H1 (cell line): ENCODE results near the gene DNTTIP2. TPM values are rescaled to one million over a fixed set of nuclear protein-coding genes. Genes with fewer than 3 reads are reported as not detected.

Experiments
- CTCF ChIA-PET: fragments of 300-600 bp; sonication (Branson Sonifier 250); formaldehyde crosslinking; loops from one replicate; lab custom pipeline; 2021; ENCODE audit not compliant: partially characterized antibody; lab: Charles Lee
- POLR2A ChIA-PET: fragments of 300-600 bp; sonication (Branson Sonifier 250); formaldehyde crosslinking; loops from one replicate; lab custom pipeline; 2021; ENCODE audit warnings: inconsistent platforms; ENCODE audit not compliant: partially characterized antibody; lab: Charles Lee
- DNase-seq, 2 experiments: peaks; one replicate each; pipeline versions ENCODE4 v3.0.0 to v3.0.0-alpha.2; 2010 to 2022; ENCODE audit warnings: low spot score in 2 of 2, low read depth in 1 of 2, mixed read lengths in 1 of 2
- FAIRE-seq: peaks from 2 replicates; lab custom pipeline; 2011; peaks lifted over from hg19 to GRCh38; lab: Jason Lieb, UNC
- H2AFZ ChIP-seq: 2 replicates; pipeline ENCODE4 v1.8.1; 2012; ENCODE audit warnings: low read length, inconsistent platforms
- H2AK5ac ChIP-seq: 2 replicates; pipeline ENCODE4 v1.6.1; 2013; ENCODE audit warnings: low read depth, low read length
- H2BK120ac ChIP-seq: replicated peaks from 2 replicates; pipeline ENCODE3; 2013; ENCODE audit warnings: low read depth, low read length, inconsistent platforms
- H2BK12ac ChIP-seq: 2 replicates; pipeline ENCODE4 v1.6.1; 2013; ENCODE audit warnings: low read depth, low read length
- H2BK15ac ChIP-seq: 2 replicates; pipeline ENCODE4 v1.6.1; 2013; ENCODE audit warnings: low read length
- H2BK20ac ChIP-seq: 2 replicates; pipeline ENCODE4 v1.6.1; 2013; ENCODE audit warnings: low read length
- H2BK5ac ChIP-seq: 2 replicates; pipeline ENCODE4 v1.6.1; 2013; ENCODE audit warnings: low read depth, low read length
- H3K14ac ChIP-seq: 2 replicates; pipeline ENCODE4 v1.6.1; 2013; ENCODE audit warnings: inconsistent platforms; ENCODE audit not compliant: insufficient read length
- H3K18ac ChIP-seq: 2 replicates; pipeline ENCODE4 v1.6.1; 2013; ENCODE audit warnings: low read length; ENCODE audit errors: extremely low read depth
- H3K23ac ChIP-seq: 2 replicates; pipeline ENCODE4 v1.6.1; 2013; ENCODE audit warnings: inconsistent platforms; ENCODE audit not compliant: insufficient read length
- H3K23me2 ChIP-seq: 2 replicates; pipeline ENCODE4 v1.6.1; 2013; ENCODE audit warnings: low read depth, low read length
- H3K27ac ChIP-seq: 2 replicates; pipeline ENCODE4 v1.6.1; 2011; ENCODE audit warnings: low read depth, low read length, inconsistent platforms
- H3K27me3 ChIP-seq, 4 experiments: replicated peaks in 1 of 4; 1 replicate in 1 of 4; 2 replicates in 3 of 4; pipeline versions ENCODE4 v1.6.1 to v1.8.1; 2011 to 2013; ENCODE audit warnings: low read length in 3 of 4, mild to moderate bottlenecking in 3 of 4, inconsistent platforms in 2 of 4, mixed read lengths in 2 of 4, moderate library complexity in 1 of 4; ENCODE audit not compliant: control insufficient read depth in 3 of 4, insufficient read depth in 3 of 4; ENCODE audit errors: extremely low read depth in 1 of 4
- H3K36me3 ChIP-seq, 4 experiments: 2 replicates each; pipeline versions ENCODE4 v1.6.1 to v1.8.1; 2011 to 2013; ENCODE audit warnings: mild to moderate bottlenecking in 4 of 4, low read length in 3 of 4, moderate library complexity in 2 of 4, control low read depth in 1 of 4, inconsistent platforms in 1 of 4; ENCODE audit not compliant: insufficient read depth in 4 of 4, control insufficient read depth in 2 of 4
- H3K4ac ChIP-seq: replicated peaks from 2 replicates; pipeline ENCODE3; 2013; ENCODE audit warnings: low read length, low read depth, mixed read lengths, inconsistent platforms; ENCODE audit not compliant: insufficient read length
- H3K4me1 ChIP-seq, 4 experiments: replicated peaks in 1 of 4; 1 replicate in 1 of 4; 2 replicates in 3 of 4; pipeline versions ENCODE4 v1.6.1 to v1.8.1; 2011 to 2013; ENCODE audit warnings: low read length in 3 of 4, inconsistent platforms in 2 of 4, mixed read lengths in 1 of 4; ENCODE audit not compliant: insufficient read depth in 4 of 4, control insufficient read depth in 3 of 4
- H3K4me2 ChIP-seq, 2 experiments: 2 replicates each; pipeline versions ENCODE4 v1.6.1 to v1.8.1; 2011 to 2013; ENCODE audit warnings: low read depth in 2 of 2, low read length in 2 of 2, control low read depth in 1 of 2, inconsistent platforms in 1 of 2, mild to moderate bottlenecking in 1 of 2; ENCODE audit not compliant: insufficient read depth in 1 of 2
- H3K4me3 ChIP-seq, 4 experiments: fragments of 200-600, 300-600 bp in 1 of 4; sonication (generic), shearing (Covaris generic), sonication (Bioruptor Twin) in 1 of 4; 2 replicates each; pipeline versions ENCODE4 v1.5.1 to v1.8.1; 2011 to 2016; ENCODE audit warnings: low read length in 4 of 4, low read depth in 3 of 4, control low read depth in 2 of 4, inconsistent platforms in 2 of 4, mild to moderate bottlenecking in 2 of 4, mixed read lengths in 1 of 4, moderate library complexity in 1 of 4; ENCODE audit not compliant: insufficient read depth in 2 of 4; ENCODE audit errors: extremely low read depth in 1 of 4
- H3K56ac ChIP-seq: replicated peaks from 2 replicates; pipeline ENCODE3; 2013; ENCODE audit warnings: low read depth, mild to moderate bottlenecking, mixed read lengths, low read length, inconsistent platforms; ENCODE audit not compliant: insufficient read length
- H3K79me1 ChIP-seq: 2 replicates; pipeline ENCODE4 v1.6.1; 2013; ENCODE audit warnings: low read depth, low read length, control low read depth
- H3K79me2 ChIP-seq, 2 experiments: 2 replicates each; pipeline versions ENCODE4 v1.6.1 to v1.8.1; 2012 to 2013; ENCODE audit warnings: low read length in 2 of 2, mild to moderate bottlenecking in 2 of 2, inconsistent platforms in 1 of 2; ENCODE audit not compliant: insufficient read depth in 2 of 2, control insufficient read depth in 1 of 2
- H3K9ac ChIP-seq, 4 experiments: replicated peaks in 1 of 4; 1 replicate in 1 of 4; 2 replicates in 3 of 4; pipeline versions ENCODE4 v1.6.1 to v1.8.1; 2011 to 2013; ENCODE audit warnings: low read depth in 3 of 4, low read length in 3 of 4, control low read depth in 2 of 4, mild to moderate bottlenecking in 2 of 4, moderate library complexity in 2 of 4, inconsistent platforms in 1 of 4; ENCODE audit errors: extremely low read depth in 1 of 4
- H3K9me3 ChIP-seq, 2 experiments: 2 replicates each; pipeline versions ENCODE4 v1.6.1 to v1.8.1; 2012 to 2013; ENCODE audit warnings: mild to moderate bottlenecking in 2 of 2, moderate library complexity in 2 of 2, control low read depth in 1 of 2, inconsistent platforms in 1 of 2, low read depth in 1 of 2, low read length in 1 of 2, mixed read lengths in 1 of 2; ENCODE audit not compliant: insufficient read depth in 2 of 2
- H4K20me1 ChIP-seq, 2 experiments: replicated peaks in 1 of 2; 2 replicates each; pipeline versions ENCODE3 to v1.8.1; 2011 to 2013; ENCODE audit warnings: inconsistent platforms in 2 of 2, low read length in 2 of 2, mild to moderate bottlenecking in 1 of 2; ENCODE audit not compliant: insufficient read depth in 2 of 2, control insufficient read depth in 1 of 2
- H4K5ac ChIP-seq: 2 replicates; pipeline ENCODE4 v1.6.1; 2013; ENCODE audit warnings: low read length, low read depth, mixed read lengths, inconsistent platforms; ENCODE audit not compliant: insufficient read length
- H4K8ac ChIP-seq: 2 replicates; pipeline ENCODE4 v1.8.0; 2013; ENCODE audit warnings: mild to moderate bottlenecking, moderate library complexity, low read length, inconsistent platforms; ENCODE audit not compliant: insufficient read depth; ENCODE audit errors: extremely low read depth
- H4K91ac ChIP-seq: replicated peaks from 2 replicates; pipeline ENCODE3; 2013; ENCODE audit warnings: low read length, mixed read lengths, inconsistent platforms; ENCODE audit not compliant: insufficient read length
- EZH2 ChIP-seq: fragments of 200-600 bp; sonication (generic); IDR thresholded peaks from 2 replicates; pipeline ENCODE4 v1.7.1; 2012; ENCODE audit warnings: low read depth, mild to moderate bottlenecking, moderate library complexity, low read length, inconsistent platforms; ENCODE audit not compliant: severe bottlenecking
- FOSL1 ChIP-seq: IDR thresholded peaks from 2 replicates; pipeline ENCODE4 v1.6.1; 2011; ENCODE audit warnings: mild to moderate bottlenecking, low read depth, low read length, moderate library complexity; ENCODE audit not compliant: insufficient read depth
- HDAC2 ChIP-seq, 2 experiments: fragments of 300-600 bp in 1 of 2; sonication (generic) in 1 of 2; IDR thresholded peaks; 2 replicates each; pipeline ENCODE4 v1.6.1; 2011 to 2012; ENCODE audit warnings: low read depth in 2 of 2, low read length in 2 of 2, mild to moderate bottlenecking in 2 of 2, moderate library complexity in 2 of 2, borderline replicate concordance in 1 of 2, inconsistent platforms in 1 of 2
- HDAC6 ChIP-seq: IDR thresholded peaks from one replicate; pipeline ENCODE4 v1.7.1; 2012; ENCODE audit warnings: low read depth, mild to moderate bottlenecking, inconsistent platforms, low read length, moderate library complexity
- NRF1 ChIP-seq: IDR thresholded peaks from 2 replicates; pipeline ENCODE4 v1.6.1; 2011; ENCODE audit warnings: mild to moderate bottlenecking, low read depth, low read length, improper control_type of control experiment
- PHF8 ChIP-seq: fragments of 200-600 bp; sonication (generic); conservative IDR thresholded peaks from 2 replicates; pipeline ENCODE4 v1.7.1; 2012; ENCODE audit warnings: low read depth, mild to moderate bottlenecking, inconsistent platforms, low read length, moderate library complexity
- RBBP5 ChIP-seq: IDR thresholded peaks from 2 replicates; pipeline ENCODE4 v1.7.1; 2012; ENCODE audit warnings: low read depth, mild to moderate bottlenecking, inconsistent platforms, low read length, moderate library complexity, borderline replicate concordance
- SIX5 ChIP-seq: IDR thresholded peaks from 2 replicates; pipeline ENCODE4 v1.6.1; 2011; ENCODE audit warnings: mild to moderate bottlenecking, low read depth, low read length
- SP4 ChIP-seq: IDR thresholded peaks from 2 replicates; pipeline ENCODE4 v1.6.1; 2012; ENCODE audit warnings: low read length, inconsistent platforms
- TBP ChIP-seq: IDR thresholded peaks from 2 replicates; pipeline ENCODE4 v1.6.1; 2011; ENCODE audit warnings: low read depth, low read length, improper control_type of control experiment
- TCF12 ChIP-seq: IDR thresholded peaks from 2 replicates; pipeline ENCODE4 v1.6.1; 2011; ENCODE audit warnings: low read depth, mild to moderate bottlenecking, low read length
- ZNF274 ChIP-seq: IDR thresholded peaks from 2 replicates; pipeline ENCODE4 v1.7.0; 2012; ENCODE audit warnings: low read length, borderline replicate concordance; ENCODE audit errors: extremely low read depth
- WGBS, 2 experiments: shearing (Covaris generic) in 1 of 2; methylation state at CpG; one replicate each; pipeline versions ENCODE4 v1.1.6 to v1.1.7; 2013 to 2015; ENCODE audit warnings: low lambda C conversion rate in 2 of 2, mixed read lengths in 2 of 2, inconsistent platforms in 1 of 2, low coverage in 1 of 2, missing lambda C conversion rate in 1 of 2; ENCODE audit not compliant: insufficient replicate concordance in 2 of 2, insufficient coverage in 1 of 2, insufficient read length in 1 of 2; ENCODE audit errors: extremely low coverage in 1 of 2, missing lambda C conversion rate in 1 of 2; 5-methylcytosine and 5-hydroxymethylcytosine counted together
- polyA plus RNA-seq, 7 experiments: library from polyadenylated mRNA; depleted of rRNA in 3 of 7; stranded (reverse) in 5 of 7; unstranded in 2 of 7; fragments of >200 nt in 5 of 7; fragments of 200-250 nt in 2 of 7; gene quantifications; 1 replicate in 5 of 7; 2 replicates in 1 of 7; 4 replicates in 1 of 7; pipeline versions ENCODE4 v1.2.1 to v1.2.3, GENCODE V29; 2011 to 2013; ENCODE audit warnings: missing spikeins in 2 of 7, mixed read lengths in 2 of 7
- total RNA-seq: library from RNA; stranded (reverse); fragmentation: NEBNext Ultra II Directional; extraction: Animal tissue kit (Norgen Biotek cat#: 25700); gene quantifications from 2 replicates; pipeline ENCODE4 v1.2.1, GENCODE V29; 2021

Gene DNTTIP2
- total and polyA plus RNA-seq, 2 of the 8 experiments (the other 6 are each of a cell fraction or from before 2014, with no cell fraction given) = 6.3 to 80.4 TPM

- POLR2A ChIA-PET = interaction anchor here (0.6 to 1.9 kb wide), 6 partner anchors 9 to 214 kb away, joined by 3 to 6 read pairs (median 4); no protein-coding TSS in a partner anchor
- TF ChIP-seq HDAC6 (no peak), SP4 (no peak), EZH2 (no peak), NRF1 (no peak), TBP (no peak), PHF8 (no peak), TCF12 (no peak), SIX5 (no peak), ZNF274 (no peak), FOSL1 (no peak), RBBP5 (no peak), HDAC2 (IDR thresholded peaks at IDR 0.05; ENCODE audit: borderline replicate concordance in 1 of 2, low read depth in 2 of 2, low read length in 2 of 2) (no peak)
Observed at GRCh38 chr1:93842750-93843500, 36.1 kb downstream of the DNTTIP2 start.

More at GRCh38 chr1:93842750-93843500, 36.1 kb downstream of the DNTTIP2 start:
- Histone ChIP-seq H4K5ac (no peak overlapping the region), H3K23me2 (peaks cover 4% of the 10 kb centered on the region; the same call in 1 of the 2 replicates), H3K9me3 (no peaks in the 10 kb centered on the region), H3K4me2 (no peak overlapping the region), H3K27ac (no peak overlapping the region), H3K23ac (no peak overlapping the region), H3K4ac (no peak overlapping the region), H3K79me2 (no peaks in the 10 kb centered on the region), H3K36me3 (no peaks in the 10 kb centered on the region; a peak in 1 of 8 replicates), H3K18ac (no peak overlapping the region), H2BK5ac (no peak overlapping the region), H2AK5ac (no peak overlapping the region), H2BK120ac (no peak overlapping the region), H4K20me1 (no peaks in the 10 kb centered on the region), H2BK12ac (no peak overlapping the region), H3K56ac (no peak overlapping the region), H4K91ac (no peak overlapping the region), H3K27me3 (no peaks in the 10 kb centered on the region; a peak in 1 of 7 replicates), H3K4me1 (peaks cover 0 to 10% (median 3%) of the 10 kb centered on the region in 4 experiments; a peak in 2 of 7 replicates), H4K8ac (no peak overlapping the region), H3K79me1 (no peaks in the 10 kb centered on the region), H3K4me3 (no peak overlapping the region), H3K14ac (no peak overlapping the region), H2AFZ (no peak overlapping the region), H2BK20ac (no peak overlapping the region), H3K9ac (no peak overlapping the region), H2BK15ac (no peak overlapping the region)
- DNase-seq (no peak), FAIRE-seq (no peak)
- WGBS, 2 experiments = 83% methylated on average over 5 of the region's 5 CpGs; no CpG with 5 or more reads in 1 of the 2 experiments
- CTCF ChIA-PET = interaction anchor here (0.7 to 14.0 kb wide), 23 partner anchors 8 to 540 kb away, joined by 3 to 324 read pairs (median 6); partner anchors contain the start of gene BCAR3
